Progenitor cell of endocrine pancreas (in vitro differentiated cells): ENCODE measurements around the gene JOSD2. TPM values are rescaled to one million over a fixed set of nuclear protein-coding genes. Genes with fewer than 3 reads are reported as not detected.

Source experiments
- DNase-seq: peaks from one replicate; pipeline ENCODE4 v3.0.0; 2021; ENCODE audit warnings: low spot score; ENCODE audit not compliant: unreplicated experiment
- H3K27ac Mint-ChIP-seq: 2 replicates; pipeline ENCODE4 v1.8.0; 2021; ENCODE audit warnings: mild to moderate bottlenecking, moderate library complexity, mixed read lengths
- H3K27me3 Mint-ChIP-seq: 2 replicates; pipeline ENCODE4 v1.8.0; 2021; ENCODE audit warnings: mixed read lengths
- H3K36me3 Mint-ChIP-seq: 2 replicates; pipeline ENCODE4 v1.8.0; 2022; ENCODE audit warnings: mixed read lengths; ENCODE audit not compliant: insufficient read depth
- H3K4me1 Mint-ChIP-seq: 2 replicates; pipeline ENCODE4 v1.8.0; 2021; ENCODE audit warnings: low read depth, mixed read lengths
- H3K4me3 Mint-ChIP-seq: 2 replicates; pipeline ENCODE4 v1.8.0; 2021; ENCODE audit warnings: low read depth, mild to moderate bottlenecking, moderate library complexity, mixed read lengths
- H3K9me3 Mint-ChIP-seq: 2 replicates; pipeline ENCODE4 v1.8.0; 2021; ENCODE audit warnings: low read depth, mixed read lengths
- CTCF ChIP-seq: fragments of 200-600 bp; sonication (generic); IDR thresholded peaks from one replicate; pipeline ENCODE4 v1.5.0; 2021; ENCODE audit warnings: antibody characterized with exemption, mild to moderate bottlenecking; ENCODE audit not compliant: unreplicated experiment
- total RNA-seq: library from RNA; stranded (reverse); gene quantifications from 2 replicates; pipeline ENCODE4 v1.2.1, GENCODE V29; 2021

Gene JOSD2
- total RNA-seq, 1 donor from 2014 or later: 13.1 TPM

GRCh38 chr19:50542943-50543342 is 32.0 kb upstream of the JOSD2 start:
- Mint-ChIP-seq H3K4me1 (no peaks in the 10 kb centered on the region), H3K27me3 (peaks cover 9% of the 10 kb centered on the region), H3K4me3 (no peak overlapping the region), H3K36me3 (no peaks in the 10 kb centered on the region), H3K27ac (no peak overlapping the region), H3K9me3 (no peaks in the 10 kb centered on the region)
- DNase-seq: no peak
- TF ChIP-seq CTCF: no peak

- Mint-ChIP-seq H3K27me3 (peaks cover 12% of the 10 kb centered on the region), H3K36me3 (no peaks in the 10 kb centered on the region), H3K4me1 (no peaks in the 10 kb centered on the region), H3K4me3 (no peak overlapping the region), H3K9me3 (peaks cover 8% of the 10 kb centered on the region), H3K27ac (no peak overlapping the region)
- TF ChIP-seq CTCF: peak; percentile 92
- peak; percentile 78 for DNase-seq
Measured at GRCh38 chr19:50537769-50538230, 26.8 kb upstream of the JOSD2 start.

GRCh38 chr19:50537306-50537685 is 26.3 kb upstream of the JOSD2 start:
- no peaks in the 10 kb centered on the region for H3K36me3 Mint-ChIP-seq
- no peaks in the 10 kb centered on the region for H3K4me1 Mint-ChIP-seq
- peaks cover 13% of the 10 kb centered on the region for H3K9me3 Mint-ChIP-seq
- no peak for DNase-seq
- peaks cover 17% of the 10 kb centered on the region for H3K27me3 Mint-ChIP-seq
- H3K27ac Mint-ChIP-seq: no peak overlapping the region
- no peak for TF ChIP-seq CTCF
- no peak overlapping the region for H3K4me3 Mint-ChIP-seq

- H3K27me3 Mint-ChIP-seq: peaks cover 17% of the 10 kb centered on the region
- no peak for TF ChIP-seq CTCF
- no peak for DNase-seq
- H3K27ac Mint-ChIP-seq: no peak overlapping the region
- H3K4me1 Mint-ChIP-seq: no peaks in the 10 kb centered on the region
- no peaks in the 10 kb centered on the region for H3K36me3 Mint-ChIP-seq
- peaks cover 14% of the 10 kb centered on the region for H3K9me3 Mint-ChIP-seq
- no peak overlapping the region for H3K4me3 Mint-ChIP-seq
Measured at GRCh38 chr19:50536662-50537305, 25.8 kb upstream of the JOSD2 start.

GRCh38 chr19:50535672-50536187 is 24.7 kb upstream of the JOSD2 start:
- TF ChIP-seq CTCF: no peak
- no peak for DNase-seq
- H3K36me3 Mint-ChIP-seq: no peaks in the 10 kb centered on the region

More at GRCh38 chr19:50535672-50536187, 24.7 kb upstream of the JOSD2 start:
- H3K4me3 Mint-ChIP-seq: no peak overlapping the region
- H3K9me3 Mint-ChIP-seq: peaks cover 14% of the 10 kb centered on the region
- H3K4me1 Mint-ChIP-seq: no peaks in the 10 kb centered on the region
- H3K27me3 Mint-ChIP-seq: peaks cover 16% of the 10 kb centered on the region
- H3K27ac Mint-ChIP-seq: no peak overlapping the region
